Activated CD8-positive, alpha-beta memory T cell treated with anti-CD3 and anti-CD28 coated beads, Interleukin-2, amount 50 U/mL, for 48 hours (primary cell): ENCODE data around the gene SYT15.
A peak's percentile ranks its signal among the peaks of the same experiment; 100 is the strongest.
"Not testable (repeated sequence)": the region's sequence is repeated elsewhere in the genome, so short reads cannot be mapped to it uniquely, and the experiment has no call there.

Experiments used
- DNase-seq: peaks from one replicate; pipeline ENCODE4 v3.0.0-alpha.2; 2020

SYT15 gene

GRCh38 chr10:46578474-46579178 is at the start of gene SYT15:
Gene SYT15, plus strand, starts transcription at chr10:46579128. Its CDS starts 41 bp downstream, at chr10:46579169.
- DNase-seq = not testable (repeated sequence)

DNA sequence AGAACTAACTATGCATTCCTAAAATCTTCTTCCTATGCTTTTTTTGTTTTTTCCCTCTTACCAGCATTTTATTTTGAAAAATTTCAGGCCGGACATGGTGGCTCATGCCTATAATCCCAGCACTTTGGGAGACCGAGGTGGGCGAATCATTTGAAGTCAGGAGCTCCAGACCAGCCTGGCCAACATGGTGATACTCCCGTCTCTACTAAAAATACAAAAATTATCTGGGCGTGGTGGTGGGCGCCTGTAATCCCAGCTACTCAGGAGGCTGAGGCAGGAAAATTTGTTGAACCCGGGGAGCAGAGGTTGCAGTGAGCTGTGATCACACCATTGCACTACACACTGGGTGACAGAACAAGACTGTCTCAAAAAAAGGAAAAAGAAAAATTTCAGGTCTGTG is 49.2 kb upstream of the SYT15 start:
- not testable (repeated sequence) for DNase-seq

- no peak for DNase-seq
Measured at GRCh38 chr10:46530249-46531186, 48.4 kb upstream of the SYT15 start.

DNA sequence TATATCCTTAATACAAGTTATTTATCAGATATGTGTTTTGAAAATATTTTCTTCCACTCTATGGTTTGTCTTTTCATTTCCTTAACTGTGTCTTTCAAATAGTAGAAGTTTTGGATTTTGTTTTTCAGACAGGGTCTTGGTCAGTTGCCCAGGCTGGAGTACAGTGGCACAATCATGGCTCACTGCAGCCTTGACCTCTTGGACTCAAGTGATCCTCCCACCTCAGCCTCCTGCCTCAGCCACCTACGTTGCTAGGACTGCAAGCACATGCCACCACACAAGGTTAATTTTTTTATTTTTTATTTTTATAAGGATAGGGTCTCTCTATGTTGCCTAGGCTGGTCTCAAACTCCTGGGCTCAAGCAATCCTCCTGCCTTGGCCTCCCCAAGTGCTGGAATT is 46.7 kb upstream of the SYT15 start:
- not testable (repeated sequence) for DNase-seq

DNA sequence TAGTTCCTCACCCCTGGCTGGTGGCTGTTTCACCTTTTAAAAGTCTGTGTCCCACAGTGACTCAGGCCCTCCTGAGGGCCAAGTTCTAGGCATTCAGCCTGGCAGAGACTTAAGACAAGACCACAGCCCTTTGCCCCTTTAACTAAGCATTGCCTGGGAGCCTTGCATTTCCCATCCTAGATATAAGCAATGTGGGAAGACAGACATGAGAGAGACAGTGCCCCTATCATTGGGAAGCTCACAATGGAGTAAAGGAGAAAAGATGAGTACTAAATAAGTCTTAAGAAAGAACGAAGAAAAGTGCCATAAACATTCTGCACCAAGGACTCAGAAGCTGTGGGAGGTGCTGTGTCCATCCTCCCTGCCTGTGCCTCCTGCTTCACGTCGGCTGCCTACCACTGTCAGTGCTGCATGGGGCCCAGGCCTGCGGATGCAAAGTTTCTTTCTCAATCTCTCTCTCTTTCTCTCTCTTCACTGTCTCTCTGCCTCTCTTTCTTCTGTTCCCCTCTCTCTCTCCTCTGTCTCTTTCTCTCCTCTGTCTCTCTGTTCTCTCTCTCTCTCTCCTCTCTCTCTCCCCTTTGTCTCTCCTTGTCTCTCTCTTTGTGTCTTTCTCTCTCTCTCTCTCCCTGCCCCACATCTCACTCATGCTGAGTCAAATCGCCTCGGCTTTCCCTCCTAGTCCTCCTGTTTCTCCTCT is 44.0 kb upstream of the SYT15 start:
- DNase-seq = no peak

DNA sequence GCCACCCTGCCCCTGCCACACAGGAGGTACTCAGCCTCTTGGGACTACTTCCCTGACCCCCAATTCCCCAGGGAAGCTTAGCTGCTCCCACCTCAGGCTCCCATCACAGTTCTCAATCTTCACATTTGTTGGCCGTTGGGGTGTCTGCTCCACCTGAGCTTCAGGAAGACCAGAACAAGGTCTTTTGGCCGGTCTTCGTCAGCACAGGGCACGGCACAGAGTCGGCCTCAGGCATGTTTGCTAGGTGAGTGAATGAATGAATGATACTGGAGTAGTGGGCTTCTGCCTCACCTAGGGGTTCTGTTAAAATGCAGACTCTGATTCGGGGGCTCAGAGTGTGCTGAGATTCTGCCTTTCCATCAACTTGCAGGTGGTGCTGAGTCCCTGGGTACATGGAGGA is 42.8 kb upstream of the SYT15 start:
- no peak for DNase-seq

- no peak for DNase-seq
Measured at GRCh38 chr10:46536781-46537180, 42.1 kb upstream of the SYT15 start.

GRCh38 chr10:46537309-46537708 is 41.6 kb upstream of the SYT15 start:
- no peak for DNase-seq

DNA sequence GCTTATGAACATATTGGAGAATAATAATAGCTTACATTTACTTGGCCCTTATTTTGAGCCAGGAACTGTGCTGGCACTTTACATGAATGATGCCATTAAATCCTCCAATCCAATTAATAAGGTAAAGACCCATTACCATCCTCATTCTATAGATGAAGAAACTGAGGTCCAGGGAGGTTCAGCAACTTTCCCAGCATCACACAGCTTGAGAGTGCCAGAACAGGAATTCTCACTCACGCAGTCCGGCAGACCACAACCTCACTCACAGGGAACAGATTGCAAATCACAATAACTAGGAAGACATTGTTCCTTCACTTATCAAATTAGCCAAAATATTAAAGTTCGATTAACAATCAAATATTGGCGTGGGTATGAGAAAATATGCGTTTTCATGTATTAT is 40.8 kb upstream of the SYT15 start:
- no peak for DNase-seq

- no peak for DNase-seq
Measured at GRCh38 chr10:46538717-46539426, 40.1 kb upstream of the SYT15 start.

GRCh38 chr10:46539596-46540411 is 39.1 kb upstream of the SYT15 start:
- peak; percentile 43 for DNase-seq

- DNase-seq = peak; percentile 46
Measured at GRCh38 chr10:46540412-46541016, 38.4 kb upstream of the SYT15 start.

DNA sequence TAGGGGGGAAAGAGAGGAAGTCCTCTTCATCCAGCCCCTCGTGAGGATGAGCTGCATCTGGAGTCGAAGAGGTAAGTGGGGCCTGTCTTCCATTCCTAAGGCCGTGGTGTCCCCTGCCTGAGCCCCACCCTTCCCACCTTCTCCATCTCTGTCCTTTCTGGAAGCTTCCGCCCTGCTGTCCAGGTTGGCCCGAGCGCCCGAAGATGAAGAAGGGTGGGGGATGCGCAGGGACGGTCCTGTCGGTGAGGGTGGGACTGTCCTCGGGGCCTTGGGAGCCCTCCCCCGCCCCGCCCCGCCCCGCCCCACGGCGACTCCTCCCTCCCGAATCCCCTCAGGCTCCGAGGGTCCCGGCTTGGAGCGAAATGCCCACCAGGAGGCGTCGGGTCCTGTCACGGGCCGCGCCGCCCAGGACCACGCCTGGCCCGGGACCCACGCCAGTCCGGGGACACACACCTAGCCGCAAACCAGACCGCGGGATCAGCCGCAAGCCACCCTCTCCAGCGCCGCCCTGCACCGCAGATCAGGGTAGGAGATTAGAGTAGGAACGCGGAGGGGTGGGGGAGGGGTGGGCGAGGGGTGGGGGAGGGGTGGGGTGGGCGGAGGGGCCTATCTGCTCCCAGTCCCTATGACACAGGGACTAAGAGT is 37.8 kb upstream of the SYT15 start:
- DNase-seq = peak; percentile 61

- DNase-seq = peak; percentile 49
Measured at GRCh38 chr10:46541735-46542566, 37.0 kb upstream of the SYT15 start.

DNA sequence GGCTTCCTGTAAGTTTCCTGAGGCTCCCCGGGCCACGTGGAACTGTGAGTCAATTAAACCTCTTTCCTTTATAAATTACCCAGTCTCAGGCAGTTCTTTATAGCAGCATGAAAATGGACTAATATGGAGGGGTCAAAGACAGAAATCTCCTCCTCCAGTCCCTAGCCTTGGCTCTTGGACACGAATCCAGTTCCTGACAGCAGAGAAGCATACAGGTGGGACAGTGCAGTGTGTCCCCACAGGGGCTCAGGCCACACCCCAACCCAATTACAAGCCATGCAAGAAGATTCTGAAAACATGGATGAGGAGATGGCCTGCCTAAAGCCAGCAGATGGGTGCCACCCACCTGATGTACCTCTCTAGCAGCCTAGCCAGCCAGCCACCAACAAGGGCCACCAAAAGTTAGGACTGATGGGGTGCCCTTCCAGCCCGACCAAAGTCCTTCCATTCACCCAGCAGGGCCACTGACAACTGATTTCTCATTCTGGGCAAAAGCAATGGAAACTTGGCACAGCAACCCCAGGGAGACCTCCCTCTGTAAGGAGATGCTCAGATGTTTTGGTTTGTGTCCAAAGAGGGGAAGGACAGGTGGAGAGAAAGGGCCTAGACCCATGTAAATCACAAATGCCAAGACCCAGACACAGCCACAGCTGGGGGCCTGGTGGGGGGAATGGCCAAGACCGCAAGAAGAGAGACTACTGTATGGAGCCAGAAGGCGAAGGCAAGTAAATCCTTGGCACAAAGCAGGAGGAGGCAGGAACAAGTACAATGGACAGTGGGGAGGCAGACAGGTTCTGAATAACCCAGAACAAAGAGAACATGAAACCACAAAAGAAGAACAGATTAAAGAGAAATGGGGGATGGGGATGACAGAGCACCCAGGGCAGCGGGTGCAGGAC is 36.1 kb upstream of the SYT15 start:
- DNase-seq = peak; percentile 49

DNA sequence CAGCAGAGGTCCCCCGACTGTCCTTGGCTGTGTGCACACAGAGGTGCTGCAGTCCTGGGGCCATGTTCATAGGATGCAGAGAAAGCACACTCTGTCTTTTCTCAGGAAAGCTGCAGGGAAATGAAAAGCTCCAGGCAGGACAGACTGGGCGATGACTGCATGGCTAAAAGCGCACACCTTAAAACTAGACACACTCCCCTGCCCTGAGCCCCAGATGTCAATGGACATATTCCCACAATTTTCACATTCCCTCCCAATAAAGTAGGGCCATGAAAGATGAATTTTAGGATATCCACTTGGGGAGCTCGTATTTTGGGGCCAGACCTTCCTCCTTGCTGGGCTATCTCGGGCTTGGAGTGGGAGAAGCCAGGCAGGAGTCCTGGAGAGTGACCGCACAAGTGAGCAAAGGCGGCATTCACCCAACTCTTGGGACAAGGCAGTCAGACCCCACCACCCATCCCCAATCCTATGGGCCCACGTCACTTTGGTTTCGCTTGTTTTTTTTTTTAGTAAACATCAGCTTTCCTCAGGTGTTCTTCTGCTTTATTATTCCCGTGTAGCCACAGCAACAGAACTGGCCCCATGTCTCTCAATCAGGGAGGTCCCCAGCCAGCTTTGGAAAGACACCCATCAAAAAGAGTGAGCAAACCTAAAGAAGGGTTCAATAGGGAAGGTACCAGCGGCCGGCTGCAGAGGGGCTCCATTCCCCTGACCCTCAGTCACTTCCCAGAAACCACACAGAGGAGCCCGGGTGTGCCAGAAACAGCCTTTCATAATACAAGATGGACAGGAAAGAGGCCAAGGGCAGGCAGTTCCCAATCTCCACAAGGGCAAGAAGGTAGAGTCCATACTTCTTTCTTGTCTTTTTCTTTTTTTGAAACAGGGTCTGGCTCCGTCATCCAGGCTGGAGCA is 35.2 kb upstream of the SYT15 start:
- DNase-seq = peak; percentile 48

GRCh38 chr10:46544989-46545791 is 33.7 kb upstream of the SYT15 start:
- DNase-seq = peak; percentile 51
